OCI-LY3 (cell line): ENCODE data around the gene TMEFF2.

Experiments
- H2AFZ ChIP-seq: fragments of 200-600, 300-600 bp; shearing (Covaris generic); 2 replicates; pipeline ENCODE4 v1.6.0; 2014; ENCODE audit warnings: antibody characterized with exemption, low read depth, low read length
- H3K27ac ChIP-seq: fragments of 200-600, 300-600 bp; sonication (generic); 2 replicates; pipeline ENCODE4 v1.5.1; 2014; ENCODE audit warnings: mild to moderate bottlenecking, low read length, moderate library complexity, mixed read lengths
- H3K27me3 ChIP-seq: fragments of 200-600, 300-600 bp; sonication (generic); 2 replicates; pipeline ENCODE4 v1.6.1; 2014; ENCODE audit warnings: low read depth, low read length, mixed read lengths
- H3K36me3 ChIP-seq: fragments of 200-600, 300-600 bp; sonication (generic); replicated peaks from 2 replicates; pipeline ENCODE3; 2014; ENCODE audit warnings: low read depth, low read length, mixed read lengths
- H3K4me1 ChIP-seq: fragments of 300-600, 200-600 bp; sonication (generic); 2 replicates; pipeline ENCODE4 v1.6.1; 2014; ENCODE audit warnings: low read length, mixed read lengths
- H3K4me2 ChIP-seq: fragments of 200-600, 300-600 bp; sonication (generic); 2 replicates; pipeline ENCODE4 v1.6.1; 2014; ENCODE audit warnings: low read length, mixed read lengths
- H3K4me3 ChIP-seq: fragments of 300-600, 200-600 bp; sonication (generic); 2 replicates; pipeline ENCODE4 v1.5.1; 2014; ENCODE audit warnings: antibody characterized with exemption, mild to moderate bottlenecking, low read length, moderate library complexity
- H3K79me2 ChIP-seq: fragments of 300-600, 200-600 bp; shearing (Covaris generic); 2 replicates; pipeline ENCODE4 v1.6.1; 2014; ENCODE audit warnings: mild to moderate bottlenecking, low read length, mixed read lengths
- H3K9ac ChIP-seq: fragments of 300-600, 200-600 bp; shearing (Covaris generic); 2 replicates; pipeline ENCODE4 v1.6.0; 2014; ENCODE audit warnings: mild to moderate bottlenecking, low read length, moderate library complexity
- H3K9me3 ChIP-seq: fragments of 200-600, 300-600 bp; shearing (Covaris generic); 2 replicates; pipeline ENCODE4 v1.6.1; 2014; ENCODE audit warnings: low read length, mixed read lengths; ENCODE audit not compliant: insufficient read depth
- H4K20me1 ChIP-seq: fragments of 200-600, 300-600 bp; sonication (generic); 2 replicates; pipeline ENCODE4 v1.6.1; 2016; ENCODE audit warnings: low read length, mixed read lengths; ENCODE audit not compliant: insufficient read depth
- EZH2phosphoT487 ChIP-seq: fragments of 200-600 bp; shearing (Covaris generic); IDR thresholded peaks from 2 replicates; pipeline ENCODE4 v1.6.1; 2018; ENCODE audit warnings: antibody characterized with exemption, mixed run types, low read depth
- TF ChIP-seq, protein P1 (sequence below): fragments of 200-600, 300-600 bp; sonication (generic); IDR thresholded peaks from 2 replicates; pipeline ENCODE4 v1.5.1; 2014; ENCODE audit warnings: antibody characterized with exemption, low read length, low read depth

The TMEFF2 gene

GRCh38 chr2:192030289-192030688 lies 164.4 kb downstream of the TMEFF2 start:
- H3K9me3 ChIP-seq, result no peaks in the 10 kb centered on the region
- TF ChIP-seq, protein P1, sequence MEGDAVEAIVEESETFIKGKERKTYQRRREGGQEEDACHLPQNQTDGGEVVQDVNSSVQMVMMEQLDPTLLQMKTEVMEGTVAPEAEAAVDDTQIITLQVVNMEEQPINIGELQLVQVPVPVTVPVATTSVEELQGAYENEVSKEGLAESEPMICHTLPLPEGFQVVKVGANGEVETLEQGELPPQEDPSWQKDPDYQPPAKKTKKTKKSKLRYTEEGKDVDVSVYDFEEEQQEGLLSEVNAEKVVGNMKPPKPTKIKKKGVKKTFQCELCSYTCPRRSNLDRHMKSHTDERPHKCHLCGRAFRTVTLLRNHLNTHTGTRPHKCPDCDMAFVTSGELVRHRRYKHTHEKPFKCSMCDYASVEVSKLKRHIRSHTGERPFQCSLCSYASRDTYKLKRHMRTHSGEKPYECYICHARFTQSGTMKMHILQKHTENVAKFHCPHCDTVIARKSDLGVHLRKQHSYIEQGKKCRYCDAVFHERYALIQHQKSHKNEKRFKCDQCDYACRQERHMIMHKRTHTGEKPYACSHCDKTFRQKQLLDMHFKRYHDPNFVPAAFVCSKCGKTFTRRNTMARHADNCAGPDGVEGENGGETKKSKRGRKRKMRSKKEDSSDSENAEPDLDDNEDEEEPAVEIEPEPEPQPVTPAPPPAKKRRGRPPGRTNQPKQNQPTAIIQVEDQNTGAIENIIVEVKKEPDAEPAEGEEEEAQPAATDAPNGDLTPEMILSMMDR, result no peak
- no peak for TF ChIP-seq EZH2phosphoT487
- no peaks in the 10 kb centered on the region for H3K4me1 ChIP-seq
- no peaks in the 10 kb centered on the region for H3K79me2 ChIP-seq
- H3K9ac ChIP-seq, result no peak overlapping the region
- H4K20me1 ChIP-seq, result no peaks in the 10 kb centered on the region
- H3K4me2 ChIP-seq, result no peak overlapping the region
- no peaks in the 10 kb centered on the region for H3K36me3 ChIP-seq
- no peak overlapping the region for H2AFZ ChIP-seq
- H3K4me3 ChIP-seq, result no peak overlapping the region
- no peak overlapping the region for H3K27ac ChIP-seq
- H3K27me3 ChIP-seq, result no peaks in the 10 kb centered on the region

GRCh38 chr2:192029089-192029488 lies 165.6 kb downstream of the TMEFF2 start:
- no peak overlapping the region for H2AFZ ChIP-seq
- no peaks in the 10 kb centered on the region for H3K4me1 ChIP-seq
- no peak overlapping the region for H3K4me2 ChIP-seq
- no peaks in the 10 kb centered on the region for H4K20me1 ChIP-seq
- no peaks in the 10 kb centered on the region for H3K9me3 ChIP-seq
- no peak overlapping the region for H3K9ac ChIP-seq
- no peaks in the 10 kb centered on the region for H3K36me3 ChIP-seq
- H3K27me3 ChIP-seq, result no peaks in the 10 kb centered on the region
- no peak for TF ChIP-seq EZH2phosphoT487
- TF ChIP-seq, protein P1, result 0 out of 2 replicates have a peak, but pooled peaks have one; percentile 14
- H3K79me2 ChIP-seq, result no peaks in the 10 kb centered on the region
- H3K4me3 ChIP-seq, result no peak overlapping the region
- H3K27ac ChIP-seq, result no peak overlapping the region

GRCh38 chr2:192026825-192027120 lies 168.0 kb downstream of the TMEFF2 start:
- Histone ChIP-seq H3K4me1 (no peaks in the 10 kb centered on the region), H3K4me3 (no peak overlapping the region), H3K36me3 (no peaks in the 10 kb centered on the region), H3K9me3 (no peaks in the 10 kb centered on the region), H3K4me2 (no peak overlapping the region), H4K20me1 (no peaks in the 10 kb centered on the region), H3K27ac (no peak overlapping the region), H3K9ac (no peak overlapping the region), H3K79me2 (no peaks in the 10 kb centered on the region), H2AFZ (no peak overlapping the region), H3K27me3 (no peaks in the 10 kb centered on the region)
- TF ChIP-seq EZH2phosphoT487, result no peak
- TF ChIP-seq, protein P1, result no peak

GRCh38 chr2:192026059-192026824 lies 168.5 kb downstream of the TMEFF2 start:
- Histone ChIP-seq H3K4me3 (no peak overlapping the region), H3K27me3 (no peaks in the 10 kb centered on the region), H4K20me1 (no peaks in the 10 kb centered on the region), H3K4me2 (no peak overlapping the region), H2AFZ (no peak overlapping the region), H3K27ac (no peak overlapping the region), H3K9ac (no peak overlapping the region), H3K4me1 (no peaks in the 10 kb centered on the region), H3K9me3 (no peaks in the 10 kb centered on the region), H3K36me3 (no peaks in the 10 kb centered on the region), H3K79me2 (no peaks in the 10 kb centered on the region)
- TF ChIP-seq EZH2phosphoT487, result no peak
- TF ChIP-seq, protein P1, result no peak
